ENCODE data around the gene LRRC47.

The LRRC47 gene

DNA sequence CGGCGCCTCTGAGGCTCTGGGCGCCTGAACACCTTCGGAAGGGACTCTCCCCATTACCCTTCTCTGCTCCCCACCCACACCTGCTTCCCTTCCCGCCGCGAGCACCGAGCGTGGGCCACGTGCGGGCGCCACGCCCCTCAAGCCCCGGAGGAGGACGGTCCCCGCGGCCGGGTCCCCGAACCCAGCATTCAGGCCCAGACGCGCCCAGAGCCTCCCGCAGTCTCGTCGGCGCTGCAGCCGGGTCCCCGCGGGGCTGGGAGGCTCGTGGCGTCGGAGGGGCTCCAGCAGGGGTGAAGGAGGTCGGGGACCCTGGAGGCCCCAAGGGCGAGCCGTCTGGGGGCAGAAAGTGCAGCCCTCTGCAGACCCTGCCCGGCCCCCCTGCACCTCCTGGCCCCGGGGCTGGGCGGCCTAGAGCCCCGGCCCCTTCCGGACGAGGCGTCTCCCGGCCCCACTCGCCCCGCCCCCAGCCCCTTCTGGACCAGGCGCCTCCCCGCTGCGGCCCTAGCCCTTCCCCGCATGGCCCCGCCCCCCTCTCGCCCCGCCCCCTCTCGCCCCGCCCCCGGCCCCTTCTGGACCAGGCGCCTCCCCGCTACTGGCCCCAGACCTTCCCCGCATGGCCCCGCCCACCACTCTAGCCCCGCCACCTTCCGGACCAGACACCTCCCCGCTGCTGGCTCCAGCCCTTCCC is 24.1 kb downstream of the LRRC47 start:
- Histone ChIP-seq H3K36me3 (ENCODE audit: control insufficient read depth, insufficient read depth, low read length) (no peaks in the 10 kb centered on the region), H3K27me3 (ENCODE audit: control insufficient read depth, insufficient read depth, low read length, poor library complexity, severe bottlenecking) (peaks cover 13% of the 10 kb centered on the region), H3K4me3 (ENCODE audit: insufficient read depth, low read depth, low read length) (peak overlapping the region; percentile 51), H3K9me3 (ENCODE audit: control insufficient read depth, low read length) (no peaks in the 10 kb centered on the region), H3K27ac (ENCODE audit: insufficient read depth, low read depth, low read length, poor library complexity, severe bottlenecking) (no peak overlapping the region), H3K4me1 (ENCODE audit: control insufficient read depth, insufficient read depth, low read length) (peaks cover 36% of the 10 kb centered on the region)
- WGBS, 2 experiments: 1% methylated on average over 55 to 57 of the region's 61 CpGs

DNA sequence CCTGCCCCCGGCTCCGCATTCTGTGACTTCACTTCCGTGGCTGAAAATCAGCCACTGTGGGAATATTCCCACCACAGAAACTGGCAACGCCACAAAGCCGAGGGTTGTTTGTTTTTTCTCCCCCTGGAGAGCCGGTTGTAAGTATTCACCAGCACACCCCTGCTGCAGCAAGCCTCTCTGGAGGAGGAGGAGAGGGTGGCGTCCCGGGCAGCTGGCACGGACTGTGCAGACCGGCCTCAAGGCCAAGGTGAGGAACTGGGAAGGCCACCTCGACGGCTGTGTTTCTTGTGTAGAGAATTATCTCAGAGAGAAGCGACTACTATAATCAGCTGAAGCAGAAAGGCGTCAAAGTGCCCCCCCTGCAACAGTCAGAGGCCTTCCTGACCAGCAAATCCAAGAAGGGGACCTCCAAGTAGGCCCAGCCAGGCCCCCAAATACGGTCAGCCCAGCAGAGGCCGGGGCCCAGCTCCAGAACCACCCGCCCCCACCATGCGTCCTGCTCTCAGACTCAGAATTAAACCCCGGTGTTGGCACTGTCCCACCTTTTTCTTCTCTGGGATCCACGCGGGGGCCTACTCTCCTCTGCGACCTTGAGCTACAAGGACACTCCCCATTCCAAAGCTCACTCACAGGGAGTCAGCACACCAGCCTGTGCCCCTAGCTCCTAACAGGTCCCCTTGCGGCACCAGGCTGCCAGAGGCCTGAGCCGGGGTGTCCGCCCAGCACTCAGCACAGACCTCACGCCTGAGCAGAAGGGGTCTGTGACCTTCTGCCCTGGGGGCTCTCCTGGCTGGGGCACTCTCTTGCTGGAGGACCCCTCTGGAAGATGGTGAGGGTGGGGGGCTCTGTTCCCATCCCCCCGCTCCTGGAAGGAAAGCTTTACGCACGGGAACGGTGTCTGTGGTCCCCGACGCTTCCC is 24.9 kb downstream of the LRRC47 start:
- peak overlapping the region; percentile 51 for H3K4me3 ChIP-seq (ENCODE audit: insufficient read depth, low read depth, low read length)
- H3K36me3 ChIP-seq (ENCODE audit: control insufficient read depth, insufficient read depth, low read length): no peaks in the 10 kb centered on the region
- peaks cover 36% of the 10 kb centered on the region for H3K4me1 ChIP-seq (ENCODE audit: control insufficient read depth, insufficient read depth, low read length)
- H3K27me3 ChIP-seq (ENCODE audit: control insufficient read depth, insufficient read depth, low read length, poor library complexity, severe bottlenecking): peaks cover 13% of the 10 kb centered on the region
- H3K9me3 ChIP-seq (ENCODE audit: control insufficient read depth, low read length): no peaks in the 10 kb centered on the region
- 65% methylated on average over 32 of the region's 32 CpGs for WGBS, 2 experiments
- H3K27ac ChIP-seq (ENCODE audit: insufficient read depth, low read depth, low read length, poor library complexity, severe bottlenecking): no peak overlapping the region

DNA sequence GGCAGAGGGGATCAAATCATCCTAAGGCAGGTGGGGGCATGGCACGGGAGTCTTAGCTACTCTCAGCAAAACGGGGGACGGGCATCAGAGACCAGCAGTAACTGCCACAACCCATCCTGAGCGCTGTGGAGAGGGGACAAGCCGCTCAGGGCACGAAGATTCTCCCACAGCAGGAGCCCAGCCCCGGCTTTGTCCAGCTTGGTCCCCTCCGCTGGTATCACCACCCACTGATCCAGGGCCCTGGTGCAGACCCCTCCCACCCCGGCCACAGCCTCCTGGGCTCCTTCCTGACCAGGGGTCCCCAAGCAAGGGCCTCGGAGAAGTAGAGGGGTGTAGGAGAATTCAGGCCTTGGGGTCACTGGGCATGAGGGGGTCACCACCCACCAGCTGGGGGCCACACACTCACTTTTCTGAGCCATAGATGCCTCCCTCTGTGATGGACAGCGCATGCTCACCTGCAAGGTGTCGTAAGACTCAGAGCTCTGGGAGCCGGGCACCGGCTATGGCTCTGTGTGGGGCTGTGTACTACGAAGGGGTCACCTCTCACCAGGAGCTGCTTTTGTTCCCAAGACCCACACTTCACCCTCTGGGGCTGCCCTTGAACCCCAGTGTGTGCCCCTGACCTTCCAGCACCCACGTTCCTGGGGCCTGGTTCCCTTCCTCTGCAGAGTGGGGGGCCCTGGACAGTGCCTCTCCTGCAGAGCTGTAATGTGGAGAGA is 26.1 kb downstream of the LRRC47 start:
- no peaks in the 10 kb centered on the region for H3K36me3 ChIP-seq (ENCODE audit: control insufficient read depth, insufficient read depth, low read length)
- no peaks in the 10 kb centered on the region for H3K9me3 ChIP-seq (ENCODE audit: control insufficient read depth, low read length)
- H3K4me1 ChIP-seq (ENCODE audit: control insufficient read depth, insufficient read depth, low read length): peaks cover 27% of the 10 kb centered on the region
- peaks cover 13% of the 10 kb centered on the region for H3K27me3 ChIP-seq (ENCODE audit: control insufficient read depth, insufficient read depth, low read length, poor library complexity, severe bottlenecking)
- H3K4me3 ChIP-seq (ENCODE audit: insufficient read depth, low read depth, low read length): no peak overlapping the region
- no peak overlapping the region for H3K27ac ChIP-seq (ENCODE audit: insufficient read depth, low read depth, low read length, poor library complexity, severe bottlenecking)
- WGBS, 2 experiments: 90 to 92% methylated on average over 16 of the region's 16 CpGs

DNA sequence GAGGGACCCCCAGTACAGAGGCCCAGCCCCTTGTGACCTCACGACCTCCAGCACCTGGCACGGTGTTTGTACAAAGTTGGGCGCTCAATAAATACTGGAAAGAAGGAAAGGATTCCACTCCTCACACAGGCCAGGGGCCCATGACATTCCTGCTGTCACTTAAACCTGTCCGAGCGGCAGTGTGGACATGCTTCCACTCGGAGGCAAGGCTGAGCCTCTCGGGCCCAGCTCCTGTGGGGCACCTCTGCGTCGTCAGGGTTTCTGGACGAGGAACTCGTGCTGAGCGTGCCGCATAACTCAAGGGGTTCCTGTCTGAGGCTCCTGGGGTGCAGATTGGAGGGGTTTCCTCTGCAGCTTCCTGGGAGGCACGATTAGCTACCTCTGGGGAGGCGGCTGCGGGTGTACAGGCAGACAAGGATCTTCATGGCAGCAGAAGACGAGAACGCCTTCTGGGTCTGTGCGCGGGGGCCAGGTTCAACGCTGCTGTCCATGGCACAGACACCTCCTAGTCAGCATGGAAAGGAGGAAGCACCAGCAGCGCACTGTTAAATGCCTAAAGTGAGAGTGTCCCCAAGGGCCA is 27.4 kb downstream of the LRRC47 start:
- 93 to 96% methylated on average over 22 of the region's 22 CpGs for WGBS, 2 experiments
- H3K4me3 ChIP-seq (ENCODE audit: insufficient read depth, low read depth, low read length): no peak overlapping the region
- peaks cover 18% of the 10 kb centered on the region for H3K4me1 ChIP-seq (ENCODE audit: control insufficient read depth, insufficient read depth, low read length)
- no peaks in the 10 kb centered on the region for H3K9me3 ChIP-seq (ENCODE audit: control insufficient read depth, low read length)
- no peak overlapping the region for H3K27ac ChIP-seq (ENCODE audit: insufficient read depth, low read depth, low read length, poor library complexity, severe bottlenecking)
- H3K36me3 ChIP-seq (ENCODE audit: control insufficient read depth, insufficient read depth, low read length): no peaks in the 10 kb centered on the region
- H3K27me3 ChIP-seq (ENCODE audit: control insufficient read depth, insufficient read depth, low read length, poor library complexity, severe bottlenecking): peaks cover 13% of the 10 kb centered on the region

DNA sequence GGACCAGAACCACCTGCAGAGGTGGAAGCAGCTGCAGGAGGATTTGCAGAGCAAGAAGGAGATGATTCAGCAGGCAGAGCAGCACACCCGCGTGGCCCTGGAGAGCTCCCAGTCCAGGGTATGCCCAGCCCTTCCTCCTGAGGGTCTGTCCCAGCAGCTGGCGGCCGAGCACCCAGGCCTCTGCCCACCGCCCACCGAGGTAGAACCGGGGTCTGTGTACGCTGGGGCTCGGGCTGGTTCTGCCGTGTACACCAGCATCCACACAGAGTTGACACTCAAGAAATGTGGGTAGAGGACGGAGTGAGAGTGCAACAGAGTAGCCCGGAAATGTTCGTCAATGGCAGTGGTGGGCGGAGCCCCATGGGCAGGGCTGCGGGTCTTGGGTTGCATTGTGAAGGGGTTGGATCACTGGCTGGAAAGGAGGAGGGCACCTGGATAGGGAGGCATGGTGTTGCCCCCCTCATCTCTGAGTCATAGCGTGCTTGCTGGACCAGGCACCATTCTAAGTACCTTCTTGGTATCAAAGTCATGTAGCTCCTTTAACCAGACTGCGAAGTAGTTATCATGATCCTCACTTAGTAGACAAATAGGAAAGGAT is 28.9 kb downstream of the LRRC47 start:
- Histone ChIP-seq H3K9me3 (ENCODE audit: control insufficient read depth, low read length) (no peaks in the 10 kb centered on the region), H3K36me3 (ENCODE audit: control insufficient read depth, insufficient read depth, low read length) (no peaks in the 10 kb centered on the region), H3K4me3 (ENCODE audit: insufficient read depth, low read depth, low read length) (no peak overlapping the region), H3K27me3 (ENCODE audit: control insufficient read depth, insufficient read depth, low read length, poor library complexity, severe bottlenecking) (peaks cover 7% of the 10 kb centered on the region), H3K4me1 (ENCODE audit: control insufficient read depth, insufficient read depth, low read length) (peaks cover 8% of the 10 kb centered on the region), H3K27ac (ENCODE audit: insufficient read depth, low read depth, low read length, poor library complexity, severe bottlenecking) (no peak overlapping the region)
- WGBS, 2 experiments: 90 to 94% methylated on average over 17 of the region's 17 CpGs

DNA sequence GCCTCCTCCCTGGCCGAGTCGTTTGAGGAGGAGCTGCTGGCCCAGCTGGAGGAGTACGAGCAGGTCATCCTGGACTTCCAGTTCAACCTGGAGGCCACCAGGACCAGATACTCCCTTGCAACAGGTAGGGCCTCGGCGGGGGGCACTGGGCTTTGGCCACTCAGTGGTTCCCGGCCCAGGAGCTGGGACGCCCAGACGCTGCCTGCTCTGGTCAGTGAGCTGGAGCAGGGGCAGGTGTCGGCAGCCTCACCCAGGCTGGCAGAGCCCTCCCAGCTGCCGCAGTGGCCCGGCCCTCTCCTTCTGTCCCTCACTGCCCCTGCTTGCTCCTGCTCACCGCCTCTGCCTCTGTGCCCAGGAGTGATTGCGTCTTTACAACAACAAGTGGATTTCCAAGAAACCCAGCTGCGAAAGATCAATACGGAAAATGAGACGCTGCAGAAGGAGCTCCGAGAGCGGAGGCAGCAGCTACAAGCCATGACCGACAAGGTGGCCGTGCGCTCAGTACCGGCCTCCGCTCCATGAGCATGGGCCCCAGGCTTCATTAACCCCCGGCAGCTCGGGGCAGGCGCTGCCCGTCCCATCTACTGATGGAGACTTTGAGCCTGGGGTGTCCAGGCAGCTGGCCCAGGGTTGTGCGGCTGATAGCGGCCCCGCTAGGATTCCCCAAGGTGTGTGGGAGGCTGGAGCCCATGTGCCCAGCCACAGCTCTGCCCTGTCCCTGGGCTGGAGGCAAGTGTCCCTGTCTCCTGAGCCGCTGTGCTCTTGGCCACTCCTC is 32.8 kb downstream of the LRRC47 start:
- no peaks in the 10 kb centered on the region for H3K9me3 ChIP-seq (ENCODE audit: control insufficient read depth, low read length)
- no peak overlapping the region for H3K4me3 ChIP-seq (ENCODE audit: insufficient read depth, low read depth, low read length)
- WGBS, 2 experiments: 92 to 93% methylated on average over 31 of the region's 31 CpGs
- no peak overlapping the region for H3K27ac ChIP-seq (ENCODE audit: insufficient read depth, low read depth, low read length, poor library complexity, severe bottlenecking)
- H3K36me3 ChIP-seq (ENCODE audit: control insufficient read depth, insufficient read depth, low read length): no peaks in the 10 kb centered on the region
- H3K27me3 ChIP-seq (ENCODE audit: control insufficient read depth, insufficient read depth, low read length, poor library complexity, severe bottlenecking): peaks cover 4% of the 10 kb centered on the region
- H3K4me1 ChIP-seq (ENCODE audit: control insufficient read depth, insufficient read depth, low read length): no peaks in the 10 kb centered on the region

DNA sequence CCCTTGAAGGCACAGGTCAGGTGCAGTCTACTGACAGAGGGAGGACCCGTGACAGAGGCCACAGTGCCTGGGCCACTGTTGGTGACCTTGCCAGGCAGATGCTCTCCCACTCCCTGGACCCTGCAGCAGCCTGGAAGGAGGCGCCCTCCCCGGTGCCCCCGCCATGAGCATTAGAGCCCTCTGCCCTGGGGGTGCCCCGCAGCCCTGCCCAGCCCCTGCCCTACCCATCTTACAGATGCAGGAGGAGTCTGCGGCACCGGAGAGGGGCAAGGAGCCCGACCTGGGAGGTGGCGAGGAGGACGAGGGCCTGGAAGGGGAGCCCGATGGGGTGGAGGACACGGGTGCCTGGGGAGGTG is 33.4 kb downstream of the LRRC47 start:
- Histone ChIP-seq H3K27ac (ENCODE audit: insufficient read depth, low read depth, low read length, poor library complexity, severe bottlenecking) (no peak overlapping the region), H3K9me3 (ENCODE audit: control insufficient read depth, low read length) (no peaks in the 10 kb centered on the region), H3K36me3 (ENCODE audit: control insufficient read depth, insufficient read depth, low read length) (no peaks in the 10 kb centered on the region), H3K4me1 (ENCODE audit: control insufficient read depth, insufficient read depth, low read length) (no peaks in the 10 kb centered on the region), H3K4me3 (ENCODE audit: insufficient read depth, low read depth, low read length) (no peak overlapping the region), H3K27me3 (ENCODE audit: control insufficient read depth, insufficient read depth, low read length, poor library complexity, severe bottlenecking) (peaks cover 4% of the 10 kb centered on the region)
- WGBS, 2 experiments: 93 to 95% methylated on average over 12 of the region's 12 CpGs

DNA sequence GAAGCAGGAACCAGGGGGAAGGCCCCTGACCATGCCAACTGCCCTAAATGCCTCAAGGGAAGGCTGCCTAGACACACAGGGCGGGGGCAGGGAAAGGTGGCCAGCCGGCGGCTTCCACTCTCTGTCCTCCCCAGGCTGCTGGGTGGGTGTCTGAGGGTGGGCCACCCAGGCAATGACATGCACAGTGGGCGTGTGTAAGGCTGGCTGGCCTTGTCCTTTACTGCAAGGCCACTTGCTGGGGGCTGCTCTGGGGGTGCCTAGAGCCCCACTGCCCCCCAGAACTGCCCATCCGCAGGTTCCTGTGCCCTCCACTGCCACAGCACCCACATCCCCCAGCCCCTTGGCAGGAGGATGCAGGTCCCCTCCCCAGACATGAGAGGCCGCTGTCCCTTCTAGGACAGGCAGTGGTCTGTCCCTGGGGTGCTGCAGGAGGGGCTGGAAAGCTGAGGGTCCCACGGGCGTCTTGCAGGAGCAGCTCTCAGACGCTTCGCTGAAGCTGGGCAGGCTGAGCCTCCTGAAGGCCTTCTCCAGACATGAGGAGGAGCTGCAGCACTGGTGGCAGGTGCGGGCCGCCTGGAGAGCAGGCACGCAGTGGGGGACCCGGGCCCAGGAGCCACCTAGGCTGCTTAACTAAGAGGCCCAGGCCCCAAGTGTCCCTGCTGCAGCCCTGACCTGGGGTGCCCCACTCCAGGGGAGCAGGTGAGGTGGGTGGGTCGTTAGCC is 34.0 kb downstream of the LRRC47 start:
- Histone ChIP-seq H3K27me3 (ENCODE audit: control insufficient read depth, insufficient read depth, low read length, poor library complexity, severe bottlenecking) (peaks cover 4% of the 10 kb centered on the region), H3K4me3 (ENCODE audit: insufficient read depth, low read depth, low read length) (no peak overlapping the region), H3K27ac (ENCODE audit: insufficient read depth, low read depth, low read length, poor library complexity, severe bottlenecking) (no peak overlapping the region), H3K4me1 (ENCODE audit: control insufficient read depth, insufficient read depth, low read length) (no peaks in the 10 kb centered on the region), H3K9me3 (ENCODE audit: control insufficient read depth, low read length) (no peaks in the 10 kb centered on the region), H3K36me3 (ENCODE audit: control insufficient read depth, insufficient read depth, low read length) (no peaks in the 10 kb centered on the region)
- 89% methylated on average over 15 of the region's 15 CpGs for WGBS, 2 experiments

All from ectodermal cell (in vitro differentiated cells).